ENCODE results near the gene ZC2HC1C.

- no peak for TF ChIP-seq TAF1 (IDR thresholded peaks at IDR 0.05; ENCODE audit: borderline replicate concordance, low read depth, low read length)
- no peak for TF ChIP-seq POLR2AphosphoS5 (IDR thresholded peaks at IDR 0.05; ENCODE audit: low read depth, low read length)
- no peak for TF ChIP-seq POLR2A (IDR thresholded peaks at IDR 0.05; ENCODE audit: low read depth, low read length)
Observed at GRCh38 chr14:75098682-75099081, 29.2 kb downstream of the ZC2HC1C start.
